ENCODE measurements around the gene AMZ2. TPM values are rescaled to one million over a fixed set of nuclear protein-coding genes. Genes with fewer than 3 reads are reported as not detected.
"Not testable (repeated sequence)": the region's sequence is repeated elsewhere in the genome, so short reads cannot be mapped to it uniquely, and the experiment has no call there.

AMZ2 gene
- total and polyA plus RNA-seq, 3 donors from 2014 or later: 143 to 457 (median 201) TPM

GRCh38 chr17:68255731-68256538 lies 8.1 kb downstream of the AMZ2 start:
- Histone ChIP-seq H3K36me3 (ENCODE audit: low read depth, missing control alignments) (no peaks in the 10 kb centered on the region), H3K4me3 (no peak overlapping the region), H3K4me1 (peaks cover 3% of the 10 kb centered on the region), H3K27me3 (no peaks in the 10 kb centered on the region), H3K27ac (no peak overlapping the region), H3K9me3 (no peaks in the 10 kb centered on the region)
- intact Hi-C loops (cut with DNase I; ENCODE audit: low total_unique reads): no loop called here
- WGBS, 2 donors: 70 to 74% methylated on average over 5 of the region's 5 CpGs
- no peak for TF ChIP-seq CTCF (IDR thresholded peaks at IDR 0.05)
- DNase-seq: no peak

- H3K4me1 ChIP-seq; H3K27me3 ChIP-seq; H3K9me3 ChIP-seq; H3K4me3 ChIP-seq; DNase-seq; H3K36me3 ChIP-seq (ENCODE audit: low read depth, missing control alignments); H3K27ac ChIP-seq; intact Hi-C loops (cut with DNase I; ENCODE audit: low total_unique reads): not testable (repeated sequence)
- 82 to 86% methylated on average over 5 of the region's 5 CpGs for WGBS, 2 donors
Measured at GRCh38 chr17:68256701-68257100, 8.9 kb downstream of the AMZ2 start.

GRCh38 chr17:68257934-68258333 lies 10.1 kb downstream of the AMZ2 start:
- Histone ChIP-seq H3K27ac (no peak overlapping the region), H3K9me3 (no peaks in the 10 kb centered on the region)
- TF ChIP-seq CTCF (IDR thresholded peaks at IDR 0.05) (no peak), POLR2A (IDR thresholded peaks at IDR 0.05) (no peak)

GRCh38 chr17:68258890-68259647 lies 11.2 kb downstream of the AMZ2 start:
- H3K36me3 ChIP-seq (ENCODE audit: low read depth, missing control alignments); H3K27me3 ChIP-seq; H3K4me1 ChIP-seq; intact Hi-C loops (cut with DNase I; ENCODE audit: low total_unique reads); H3K9me3 ChIP-seq; H3K27ac ChIP-seq: not testable (repeated sequence)
- WGBS, 2 donors: 5 to 11% methylated on average over 10 to 34 of the region's 44 CpGs
- peak; percentile 47 for DNase-seq
- H3K4me3 ChIP-seq: peak overlapping the region; percentile 15 to 35

More at GRCh38 chr17:68257934-68258333, 10.1 kb downstream of the AMZ2 start:
- no peaks in the 10 kb centered on the region for H3K36me3 ChIP-seq (ENCODE audit: low read depth, missing control alignments)
- intact Hi-C loops (cut with DNase I; ENCODE audit: low total_unique reads): no loop called here
- H3K4me3 ChIP-seq: no peak overlapping the region
- H3K4me1 ChIP-seq: peaks cover 3% of the 10 kb centered on the region
- no peak for DNase-seq
- H3K27me3 ChIP-seq: no peaks in the 10 kb centered on the region

GRCh38 chr17:68259648-68259951 lies 11.8 kb downstream of the AMZ2 start:
- peak overlapping the region in 1 of 2 donors; percentile 35 for H3K4me3 ChIP-seq
- WGBS, 2 donors: 52 to 57% methylated on average over 2 to 3 of the region's 3 CpGs

GRCh38 chr17:68260051-68260762 lies 12.4 kb downstream of the AMZ2 start:
- Histone ChIP-seq H3K27me3 (no peaks in the 10 kb centered on the region), H3K4me3 (no peak overlapping the region), H3K9me3 (no peaks in the 10 kb centered on the region), H3K27ac (no peak overlapping the region), H3K4me1 (peaks cover 3% of the 10 kb centered on the region), H3K36me3 (ENCODE audit: low read depth, missing control alignments) (no peaks in the 10 kb centered on the region)
- TF ChIP-seq CTCF (IDR thresholded peaks at IDR 0.05): no peak
- no peak for TF ChIP-seq POLR2A (IDR thresholded peaks at IDR 0.05)
- no peak for DNase-seq
- 74 to 82% methylated on average over 9 of the region's 9 CpGs for WGBS, 2 donors
- intact Hi-C loops (cut with DNase I; ENCODE audit: low total_unique reads): loop anchor here (10.0 kb wide), 2 partner anchors 175 to 205 kb away; no protein-coding TSS in a partner anchor

More at GRCh38 chr17:68259648-68259951, 11.8 kb downstream of the AMZ2 start:
- H3K27ac ChIP-seq; intact Hi-C loops (cut with DNase I; ENCODE audit: low total_unique reads); H3K36me3 ChIP-seq (ENCODE audit: low read depth, missing control alignments); H3K9me3 ChIP-seq; DNase-seq; H3K27me3 ChIP-seq; H3K4me1 ChIP-seq: not testable (repeated sequence)

GRCh38 chr17:68262467-68262866 lies 14.6 kb downstream of the AMZ2 start:
- not testable (repeated sequence) for H3K27ac ChIP-seq, DNase-seq
- intact Hi-C loops (cut with DNase I; ENCODE audit: low total_unique reads): loop anchor here (10.0 kb wide), 2 partner anchors 172 to 202 kb away; no protein-coding TSS in a partner anchor

More at GRCh38 chr17:68262467-68262866, 14.6 kb downstream of the AMZ2 start:
- H3K4me1 ChIP-seq; H3K9me3 ChIP-seq; H3K27me3 ChIP-seq; H3K36me3 ChIP-seq (ENCODE audit: low read depth, missing control alignments); H3K4me3 ChIP-seq: not testable (repeated sequence)
- WGBS, 2 donors: 44 to 46% methylated on average over 2 of the region's 2 CpGs

Measured in testis (tissue), 3 donors.